22Rv1 (cell line): Measurements from ENCODE around the gene EME2.

Experiments used
- ZFX ChIP-seq: fragments of 450-650 bp; IDR thresholded peaks from 2 replicates; pipeline ENCODE4 v1.6.1; 2017; ENCODE audit warnings: antibody characterized with exemption, borderline replicate concordance
- TF ChIP-seq, protein P1 (sequence below): fragments of 450-650 bp; IDR thresholded peaks from 2 replicates; pipeline ENCODE4 v1.5.1; 2017; ENCODE audit warnings: mild to moderate bottlenecking

GRCh38 chr16:1771188-1771863 lies 1.3 kb upstream of the EME2 start, which contains the start of gene NME3:
- TF ChIP-seq, protein P1, sequence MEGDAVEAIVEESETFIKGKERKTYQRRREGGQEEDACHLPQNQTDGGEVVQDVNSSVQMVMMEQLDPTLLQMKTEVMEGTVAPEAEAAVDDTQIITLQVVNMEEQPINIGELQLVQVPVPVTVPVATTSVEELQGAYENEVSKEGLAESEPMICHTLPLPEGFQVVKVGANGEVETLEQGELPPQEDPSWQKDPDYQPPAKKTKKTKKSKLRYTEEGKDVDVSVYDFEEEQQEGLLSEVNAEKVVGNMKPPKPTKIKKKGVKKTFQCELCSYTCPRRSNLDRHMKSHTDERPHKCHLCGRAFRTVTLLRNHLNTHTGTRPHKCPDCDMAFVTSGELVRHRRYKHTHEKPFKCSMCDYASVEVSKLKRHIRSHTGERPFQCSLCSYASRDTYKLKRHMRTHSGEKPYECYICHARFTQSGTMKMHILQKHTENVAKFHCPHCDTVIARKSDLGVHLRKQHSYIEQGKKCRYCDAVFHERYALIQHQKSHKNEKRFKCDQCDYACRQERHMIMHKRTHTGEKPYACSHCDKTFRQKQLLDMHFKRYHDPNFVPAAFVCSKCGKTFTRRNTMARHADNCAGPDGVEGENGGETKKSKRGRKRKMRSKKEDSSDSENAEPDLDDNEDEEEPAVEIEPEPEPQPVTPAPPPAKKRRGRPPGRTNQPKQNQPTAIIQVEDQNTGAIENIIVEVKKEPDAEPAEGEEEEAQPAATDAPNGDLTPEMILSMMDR, result no peak
- TF ChIP-seq ZFX, result no peak
